A673 (cell line): ENCODE measurements around the gene DCK.

ENCODE experiments used
- EZH2 ChIP-seq: fragments of 200-600 bp; sonication (generic); IDR thresholded peaks from 2 replicates; pipeline ENCODE4 v1.6.1; 2017; ENCODE audit warnings: borderline replicate concordance, low read depth, mild to moderate bottlenecking, mixed read lengths, antibody characterized with exemption, low read length; ENCODE audit not compliant: poor library complexity, severe bottlenecking
- TF ChIP-seq, protein P1 (sequence below): fragments of 300-800, 200-600 bp; sonication (generic); conservative IDR thresholded peaks from 2 replicates; pipeline ENCODE4 v1.5.1; 2017; ENCODE audit warnings: low read depth, mild to moderate bottlenecking, antibody characterized with exemption, low read length, moderate library complexity, mixed read lengths

DNA sequence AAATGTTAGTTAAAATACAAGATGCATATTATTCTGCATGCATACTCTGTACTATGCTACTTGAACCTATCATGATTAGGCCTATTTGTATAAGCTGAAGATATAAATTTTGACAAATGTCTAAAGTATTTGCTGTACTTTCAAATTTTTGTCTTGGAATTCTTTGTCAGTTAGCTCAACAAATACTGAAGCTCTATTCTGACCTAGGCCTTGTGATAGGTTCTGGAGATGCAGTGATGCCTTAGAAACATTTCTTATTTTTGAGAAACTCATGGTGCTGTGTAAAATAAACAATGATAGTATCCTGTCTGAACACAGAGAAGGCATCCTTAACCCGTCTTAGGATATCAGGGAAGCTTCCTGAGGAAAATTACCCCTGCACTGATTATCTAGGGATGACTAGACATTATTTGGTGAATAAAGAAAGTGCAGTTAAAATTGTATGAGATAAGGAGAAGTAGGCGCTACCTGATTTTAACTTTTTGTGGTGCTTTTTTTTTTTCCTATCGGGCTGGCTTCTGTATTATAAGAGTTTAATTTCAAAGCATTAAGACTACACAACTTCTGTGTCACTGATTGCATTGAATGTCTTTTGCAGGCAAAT lies 47.9 kb upstream of the DCK start:
- TF ChIP-seq, protein P1, sequence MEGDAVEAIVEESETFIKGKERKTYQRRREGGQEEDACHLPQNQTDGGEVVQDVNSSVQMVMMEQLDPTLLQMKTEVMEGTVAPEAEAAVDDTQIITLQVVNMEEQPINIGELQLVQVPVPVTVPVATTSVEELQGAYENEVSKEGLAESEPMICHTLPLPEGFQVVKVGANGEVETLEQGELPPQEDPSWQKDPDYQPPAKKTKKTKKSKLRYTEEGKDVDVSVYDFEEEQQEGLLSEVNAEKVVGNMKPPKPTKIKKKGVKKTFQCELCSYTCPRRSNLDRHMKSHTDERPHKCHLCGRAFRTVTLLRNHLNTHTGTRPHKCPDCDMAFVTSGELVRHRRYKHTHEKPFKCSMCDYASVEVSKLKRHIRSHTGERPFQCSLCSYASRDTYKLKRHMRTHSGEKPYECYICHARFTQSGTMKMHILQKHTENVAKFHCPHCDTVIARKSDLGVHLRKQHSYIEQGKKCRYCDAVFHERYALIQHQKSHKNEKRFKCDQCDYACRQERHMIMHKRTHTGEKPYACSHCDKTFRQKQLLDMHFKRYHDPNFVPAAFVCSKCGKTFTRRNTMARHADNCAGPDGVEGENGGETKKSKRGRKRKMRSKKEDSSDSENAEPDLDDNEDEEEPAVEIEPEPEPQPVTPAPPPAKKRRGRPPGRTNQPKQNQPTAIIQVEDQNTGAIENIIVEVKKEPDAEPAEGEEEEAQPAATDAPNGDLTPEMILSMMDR: no peak
- TF ChIP-seq EZH2: no peak
